NCI-H187 (cell line): ENCODE data around the gene TOX2.

Source experiments
- DNase-seq, 2 experiments: peaks; one replicate each; lab custom pipeline; 2025; lab: John Stamatoyannopoulos, UW

The TOX2 gene

GRCh38 chr20:43915211-43916072 is 790 bp downstream of the TOX2 start:
- no peak for DNase-seq

- no peak for DNase-seq
These were observed 1.6 kb downstream of the TOX2 start for GRCh38 chr20:43916073-43916880.

- DNase-seq: no peak
These were observed 2.3 kb downstream of the TOX2 start for GRCh38 chr20:43916881-43917371.

GRCh38 chr20:43917380-43917779 is 2.7 kb downstream of the TOX2 start:
- no peak for DNase-seq

GRCh38 chr20:43919686-43920403 is 5.2 kb downstream of the TOX2 start:
- no peak for DNase-seq

GRCh38 chr20:43920797-43921196 is 6.1 kb downstream of the TOX2 start:
- no peak for DNase-seq

- no peak for DNase-seq
These were observed 6.7 kb downstream of the TOX2 start for GRCh38 chr20:43921227-43921780.

GRCh38 chr20:43922614-43923013 is 8.0 kb downstream of the TOX2 start:
- DNase-seq: no peak

GRCh38 chr20:43923322-43923721 is 8.7 kb downstream of the TOX2 start:
- no peak for DNase-seq

- no peak for DNase-seq
These were observed 9.3 kb downstream of the TOX2 start for GRCh38 chr20:43923917-43924316.

GRCh38 chr20:43925215-43925614 is 10.6 kb downstream of the TOX2 start:
- no peak for DNase-seq

- no peak for DNase-seq
These were observed 11.1 kb downstream of the TOX2 start for GRCh38 chr20:43925801-43926200.

GRCh38 chr20:43926287-43927050 is 11.8 kb downstream of the TOX2 start:
- no peak for DNase-seq

- no peak for DNase-seq
These were observed 17.3 kb downstream of the TOX2 start for GRCh38 chr20:43931976-43932375.

- no peak for DNase-seq
These were observed 20.2 kb downstream of the TOX2 start for GRCh38 chr20:43934833-43935232.

- DNase-seq: no peak
These were observed 21.6 kb downstream of the TOX2 start for GRCh38 chr20:43936104-43936770.

GRCh38 chr20:43936805-43937204 is 22.2 kb downstream of the TOX2 start:
- DNase-seq: no peak

GRCh38 chr20:43937591-43937990 is 22.9 kb downstream of the TOX2 start:
- DNase-seq: no peak

GRCh38 chr20:43938017-43938655 is 23.5 kb downstream of the TOX2 start:
- DNase-seq: no peak
